GM21526 (cell line): Measurements from ENCODE around the gene MTG1.
"Not testable (repeated sequence)": the region's sequence is repeated elsewhere in the genome, so short reads cannot be mapped to it uniquely, and the experiment has no call there.

ENCODE experiments used
- ATAC-seq: cut with Tn5 transposase; IDR thresholded peaks from one replicate; pipeline ENCODE4 v1.9.1; 2021; ENCODE audit warnings: moderate library complexity; ENCODE audit not compliant: unreplicated experiment, low FRiP score

MTG1 gene

GRCh38 chr10:133396035-133396624 lies 2.2 kb downstream of the MTG1 start:
- ATAC-seq = no peak

GRCh38 chr10:133397938-133398337 lies 4.0 kb downstream of the MTG1 start:
- no peak for ATAC-seq

GRCh38 chr10:133399123-133399601 lies 5.2 kb downstream of the MTG1 start:
- no peak for ATAC-seq

GRCh38 chr10:133400624-133401424 lies 6.9 kb downstream of the MTG1 start:
- peak; percentile 61 for ATAC-seq

GRCh38 chr10:133401500-133401899 lies 7.5 kb downstream of the MTG1 start:
- no peak for ATAC-seq

- ATAC-seq = no peak
Measured at GRCh38 chr10:133401981-133402725, 8.2 kb downstream of the MTG1 start.

GRCh38 chr10:133403359-133403758 lies 9.4 kb downstream of the MTG1 start:
- ATAC-seq = no peak

- no peak for ATAC-seq
Measured at GRCh38 chr10:133403784-133404183, 9.8 kb downstream of the MTG1 start.

GRCh38 chr10:133405272-133405671 lies 11.3 kb downstream of the MTG1 start:
- no peak for ATAC-seq

- peak; percentile 41 for ATAC-seq
Measured at GRCh38 chr10:133405844-133406527, 12.0 kb downstream of the MTG1 start.

- no peak for ATAC-seq
Measured at GRCh38 chr10:133411523-133412380, 17.8 kb downstream of the MTG1 start.

- ATAC-seq = no peak
Measured at GRCh38 chr10:133412381-133412711, 18.4 kb downstream of the MTG1 start.

GRCh38 chr10:133414401-133414800 lies 20.4 kb downstream of the MTG1 start:
- ATAC-seq = not testable (repeated sequence)

- ATAC-seq = no peak
Measured at GRCh38 chr10:133415752-133416151, 21.8 kb downstream of the MTG1 start.

- no peak for ATAC-seq
Measured at GRCh38 chr10:133418289-133418993, 24.5 kb downstream of the MTG1 start.

GRCh38 chr10:133419211-133419950 lies 25.4 kb downstream of the MTG1 start:
- ATAC-seq = no peak

GRCh38 chr10:133420028-133420427 lies 26.1 kb downstream of the MTG1 start:
- ATAC-seq = no peak

- ATAC-seq = no peak
Measured at GRCh38 chr10:133420579-133420978, 26.6 kb downstream of the MTG1 start.
